ENCODE data around the gene HOXB6.

Gene HOXB6

DNA sequence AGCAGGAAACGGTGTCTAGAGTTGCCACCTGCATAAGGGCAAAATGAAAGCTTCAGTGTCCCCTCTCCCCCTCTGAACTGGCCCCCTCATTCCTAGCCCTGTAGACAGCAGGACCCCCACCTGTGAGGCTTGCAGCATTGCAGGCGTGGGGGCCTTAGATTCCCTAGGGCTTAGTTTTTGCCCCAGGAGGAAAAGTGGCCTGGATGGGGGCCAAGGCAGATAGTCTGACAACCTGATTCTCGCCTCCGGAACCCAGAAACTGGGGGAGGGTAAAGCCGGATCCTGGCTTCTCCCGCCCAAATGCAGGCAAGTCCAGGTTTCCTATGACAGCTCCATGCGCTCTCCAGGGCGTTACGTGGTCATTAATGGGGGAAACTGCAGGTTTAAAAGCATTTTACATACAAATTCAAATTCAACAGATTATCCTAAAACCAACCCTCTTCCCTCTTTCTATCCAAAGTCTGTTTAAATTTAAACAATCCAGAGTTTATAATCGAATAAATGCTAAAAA, 678 bp upstream of the HOXB6 start (continued):
- no peak for TF ChIP-seq MZF1 (tag by site-specific recombination; IDR thresholded peaks at IDR 0.05; ENCODE audit: borderline replicate concordance)
- TF ChIP-seq, protein P1, sequence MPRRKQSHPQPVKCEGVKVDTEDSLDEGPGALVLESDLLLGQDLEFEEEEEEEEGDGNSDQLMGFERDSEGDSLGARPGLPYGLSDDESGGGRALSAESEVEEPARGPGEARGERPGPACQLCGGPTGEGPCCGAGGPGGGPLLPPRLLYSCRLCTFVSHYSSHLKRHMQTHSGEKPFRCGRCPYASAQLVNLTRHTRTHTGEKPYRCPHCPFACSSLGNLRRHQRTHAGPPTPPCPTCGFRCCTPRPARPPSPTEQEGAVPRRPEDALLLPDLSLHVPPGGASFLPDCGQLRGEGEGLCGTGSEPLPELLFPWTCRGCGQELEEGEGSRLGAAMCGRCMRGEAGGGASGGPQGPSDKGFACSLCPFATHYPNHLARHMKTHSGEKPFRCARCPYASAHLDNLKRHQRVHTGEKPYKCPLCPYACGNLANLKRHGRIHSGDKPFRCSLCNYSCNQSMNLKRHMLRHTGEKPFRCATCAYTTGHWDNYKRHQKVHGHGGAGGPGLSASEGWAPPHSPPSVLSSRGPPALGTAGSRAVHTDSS (tag by site-specific recombination; IDR thresholded peaks at IDR 0.05) = no peak
- no peak for TF ChIP-seq ZNF837 (tag by site-specific recombination; IDR thresholded peaks at IDR 0.05)
- no peak for TF ChIP-seq FEZF1 (tag by site-specific recombination; IDR thresholded peaks at IDR 0.05)
- no peak for TF ChIP-seq ZNF132 (tag by site-specific recombination; IDR thresholded peaks at IDR 0.05; ENCODE audit: borderline replicate concordance)
- no peak for TF ChIP-seq ZNF585B (tag by site-specific recombination; IDR thresholded peaks at IDR 0.05)
- TF ChIP-seq KLF7 (tag by site-specific recombination; IDR thresholded peaks at IDR 0.05; ENCODE audit: borderline replicate concordance) = no peak
- TF ChIP-seq ZBTB6 (tag by site-specific recombination; IDR thresholded peaks at IDR 0.05) = no peak
- no peak for TF ChIP-seq ZNF354C (tag by site-specific recombination; IDR thresholded peaks at IDR 0.05; ENCODE audit: borderline replicate concordance, low read depth)
- no peak for TF ChIP-seq ZNF791 (tag by site-specific recombination; IDR thresholded peaks at IDR 0.05)
- no peak for TF ChIP-seq ZNF266 (tag by site-specific recombination; IDR thresholded peaks at IDR 0.05; ENCODE audit: low read depth)
- TF ChIP-seq, protein P2, sequence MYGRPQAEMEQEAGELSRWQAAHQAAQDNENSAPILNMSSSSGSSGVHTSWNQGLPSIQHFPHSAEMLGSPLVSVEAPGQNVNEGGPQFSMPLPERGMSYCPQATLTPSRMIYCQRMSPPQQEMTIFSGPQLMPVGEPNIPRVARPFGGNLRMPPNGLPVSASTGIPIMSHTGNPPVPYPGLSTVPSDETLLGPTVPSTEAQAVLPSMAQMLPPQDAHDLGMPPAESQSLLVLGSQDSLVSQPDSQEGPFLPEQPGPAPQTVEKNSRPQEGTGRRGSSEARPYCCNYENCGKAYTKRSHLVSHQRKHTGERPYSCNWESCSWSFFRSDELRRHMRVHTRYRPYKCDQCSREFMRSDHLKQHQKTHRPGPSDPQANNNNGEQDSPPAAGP (tag by site-specific recombination; IDR thresholded peaks at IDR 0.05) = no peak
- TF ChIP-seq ZNF19 (tag by site-specific recombination; IDR thresholded peaks at IDR 0.05; ENCODE audit: low read depth) = no peak
- no peak for TF ChIP-seq ZNF776 (tag by site-specific recombination; IDR thresholded peaks at IDR 0.05; ENCODE audit: borderline replicate concordance)
- TF ChIP-seq, protein P3, sequence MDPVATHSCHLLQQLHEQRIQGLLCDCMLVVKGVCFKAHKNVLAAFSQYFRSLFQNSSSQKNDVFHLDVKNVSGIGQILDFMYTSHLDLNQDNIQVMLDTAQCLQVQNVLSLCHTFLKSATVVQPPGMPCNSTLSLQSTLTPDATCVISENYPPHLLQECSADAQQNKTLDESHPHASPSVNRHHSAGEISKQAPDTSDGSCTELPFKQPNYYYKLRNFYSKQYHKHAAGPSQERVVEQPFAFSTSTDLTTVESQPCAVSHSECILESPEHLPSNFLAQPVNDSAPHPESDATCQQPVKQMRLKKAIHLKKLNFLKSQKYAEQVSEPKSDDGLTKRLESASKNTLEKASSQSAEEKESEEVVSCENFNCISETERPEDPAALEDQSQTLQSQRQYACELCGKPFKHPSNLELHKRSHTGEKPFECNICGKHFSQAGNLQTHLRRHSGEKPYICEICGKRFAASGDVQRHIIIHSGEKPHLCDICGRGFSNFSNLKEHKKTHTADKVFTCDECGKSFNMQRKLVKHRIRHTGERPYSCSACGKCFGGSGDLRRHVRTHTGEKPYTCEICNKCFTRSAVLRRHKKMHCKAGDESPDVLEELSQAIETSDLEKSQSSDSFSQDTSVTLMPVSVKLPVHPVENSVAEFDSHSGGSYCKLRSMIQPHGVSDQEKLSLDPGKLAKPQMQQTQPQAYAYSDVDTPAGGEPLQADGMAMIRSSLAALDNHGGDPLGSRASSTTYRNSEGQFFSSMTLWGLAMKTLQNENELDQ (tag by site-specific recombination; IDR thresholded peaks at IDR 0.05; ENCODE audit: low read depth) = no peak
- no peak for TF ChIP-seq ZBTB21 (tag by site-specific recombination; IDR thresholded peaks at IDR 0.05)
- TF ChIP-seq ZNF24 (tag by site-specific recombination; IDR thresholded peaks at IDR 0.05) = no peak
- TF ChIP-seq, protein P4, sequence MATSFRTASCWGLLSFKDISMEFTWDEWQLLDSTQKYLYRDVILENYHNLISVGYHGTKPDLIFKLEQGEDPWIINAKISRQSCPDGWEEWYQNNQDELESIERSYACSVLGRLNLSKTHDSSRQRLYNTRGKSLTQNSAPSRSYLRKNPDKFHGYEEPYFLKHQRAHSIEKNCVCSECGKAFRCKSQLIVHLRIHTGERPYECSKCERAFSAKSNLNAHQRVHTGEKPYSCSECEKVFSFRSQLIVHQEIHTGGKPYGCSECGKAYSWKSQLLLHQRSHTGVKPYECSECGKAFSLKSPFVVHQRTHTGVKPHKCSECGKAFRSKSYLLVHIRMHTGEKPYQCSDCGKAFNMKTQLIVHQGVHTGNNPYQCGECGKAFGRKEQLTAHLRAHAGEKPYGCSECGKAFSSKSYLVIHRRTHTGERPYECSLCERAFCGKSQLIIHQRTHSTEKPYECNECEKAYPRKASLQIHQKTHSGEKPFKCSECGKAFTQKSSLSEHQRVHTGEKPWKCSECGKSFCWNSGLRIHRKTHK (tag by site-specific recombination; IDR thresholded peaks at IDR 0.05) = no peak
- TF ChIP-seq ZNF624 (tag by site-specific recombination; IDR thresholded peaks at IDR 0.05) = no peak
- no peak for TF ChIP-seq SP3 (tag by site-specific recombination; IDR thresholded peaks at IDR 0.05)
- no peak; the same call in 1 of the 2 replicates for TF ChIP-seq PRDM10 (tag by site-specific recombination; IDR thresholded peaks at IDR 0.05)
- peak; percentile 74 for TF ChIP-seq EGR2 (tag by site-specific recombination; IDR thresholded peaks at IDR 0.05; ENCODE audit: low read depth)
- TF ChIP-seq ZNF426 (tag by site-specific recombination; IDR thresholded peaks at IDR 0.05) = no peak
- TF ChIP-seq ZEB2 (tag by site-specific recombination; IDR thresholded peaks at IDR 0.05) = no peak; the same call in 1 of the 2 replicates
- no peak for TF ChIP-seq HOXA7 (CRISPR knock-in tag; IDR thresholded peaks at IDR 0.05; ENCODE audit: borderline replicate concordance)
- no peak for TF ChIP-seq ZNF473 (tag by site-specific recombination; IDR thresholded peaks at IDR 0.05)
- TF ChIP-seq, protein P5, sequence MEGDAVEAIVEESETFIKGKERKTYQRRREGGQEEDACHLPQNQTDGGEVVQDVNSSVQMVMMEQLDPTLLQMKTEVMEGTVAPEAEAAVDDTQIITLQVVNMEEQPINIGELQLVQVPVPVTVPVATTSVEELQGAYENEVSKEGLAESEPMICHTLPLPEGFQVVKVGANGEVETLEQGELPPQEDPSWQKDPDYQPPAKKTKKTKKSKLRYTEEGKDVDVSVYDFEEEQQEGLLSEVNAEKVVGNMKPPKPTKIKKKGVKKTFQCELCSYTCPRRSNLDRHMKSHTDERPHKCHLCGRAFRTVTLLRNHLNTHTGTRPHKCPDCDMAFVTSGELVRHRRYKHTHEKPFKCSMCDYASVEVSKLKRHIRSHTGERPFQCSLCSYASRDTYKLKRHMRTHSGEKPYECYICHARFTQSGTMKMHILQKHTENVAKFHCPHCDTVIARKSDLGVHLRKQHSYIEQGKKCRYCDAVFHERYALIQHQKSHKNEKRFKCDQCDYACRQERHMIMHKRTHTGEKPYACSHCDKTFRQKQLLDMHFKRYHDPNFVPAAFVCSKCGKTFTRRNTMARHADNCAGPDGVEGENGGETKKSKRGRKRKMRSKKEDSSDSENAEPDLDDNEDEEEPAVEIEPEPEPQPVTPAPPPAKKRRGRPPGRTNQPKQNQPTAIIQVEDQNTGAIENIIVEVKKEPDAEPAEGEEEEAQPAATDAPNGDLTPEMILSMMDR (tag by site-specific recombination; IDR thresholded peaks at IDR 0.05) = no peak
- no peak for TF ChIP-seq YY1 (tag by site-specific recombination; IDR thresholded peaks at IDR 0.05)
